IPS-11a (cell line): ENCODE measurements around the gene APEX1.
"Not testable (repeated sequence)": the region's sequence is repeated elsewhere in the genome, so short reads cannot be mapped to it uniquely, and the experiment has no call there.

Experiments
- H3K4me3 ChIP-seq: one replicate; pipeline ENCODE4 v1.5.1; 2013; ENCODE audit warnings: low read depth, low read length, control low read depth

The APEX1 gene

DNA sequence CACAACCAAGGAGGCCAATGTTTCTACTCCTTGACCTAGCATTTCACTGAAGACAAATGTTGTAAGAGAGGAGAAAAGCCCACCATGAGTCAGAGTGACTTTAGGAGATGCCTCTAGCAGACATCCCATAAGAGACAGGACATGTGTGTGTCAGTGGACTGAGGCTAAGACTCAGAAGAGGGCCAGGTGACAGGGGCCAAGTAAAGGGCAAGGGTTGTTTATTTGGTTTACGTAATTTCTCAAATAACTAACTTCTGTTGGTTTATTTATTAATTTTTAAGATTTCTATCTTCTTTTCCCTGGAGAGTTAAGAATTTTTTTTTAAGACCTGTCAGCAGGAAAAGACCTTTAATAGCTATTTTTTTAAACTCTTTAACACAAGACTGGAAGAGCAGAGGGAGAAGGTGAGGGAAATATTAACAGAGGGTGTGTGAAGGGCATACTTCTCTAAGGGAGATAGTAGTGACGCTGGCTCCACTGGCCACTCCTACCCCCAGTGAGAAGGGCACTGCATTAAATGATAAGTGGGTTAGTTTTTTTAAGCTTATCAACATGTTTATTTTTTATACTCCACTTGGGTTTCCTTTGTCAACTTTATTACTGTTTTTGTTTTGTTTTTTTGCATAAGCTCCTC, 17.6 kb downstream of the APEX1 start:
- no peak overlapping the region for H3K4me3 ChIP-seq

DNA sequence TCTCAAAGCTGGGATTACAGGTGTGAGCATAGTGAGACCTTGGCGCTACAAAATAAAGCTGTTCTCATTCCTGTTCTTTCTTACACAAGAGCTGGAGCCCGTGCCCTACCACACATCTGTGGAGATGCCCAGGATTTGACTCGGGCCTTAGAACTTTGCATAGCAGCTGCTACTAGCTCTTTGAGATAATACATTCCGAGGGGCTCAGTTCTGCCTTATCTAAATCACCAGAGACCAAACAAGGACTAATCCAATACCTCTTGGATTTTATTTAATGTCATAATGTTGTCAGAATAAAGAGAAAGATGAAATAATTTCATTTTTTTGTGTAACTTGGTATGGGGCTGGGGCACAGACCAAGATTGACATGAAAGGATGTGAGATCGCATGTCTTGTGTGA, 21.8 kb downstream of the APEX1 start:
- H3K4me3 ChIP-seq: no peak overlapping the region

- no peak overlapping the region for H3K4me3 ChIP-seq
Observed at GRCh38 chr14:20477211-20477876, 22.3 kb downstream of the APEX1 start.

DNA sequence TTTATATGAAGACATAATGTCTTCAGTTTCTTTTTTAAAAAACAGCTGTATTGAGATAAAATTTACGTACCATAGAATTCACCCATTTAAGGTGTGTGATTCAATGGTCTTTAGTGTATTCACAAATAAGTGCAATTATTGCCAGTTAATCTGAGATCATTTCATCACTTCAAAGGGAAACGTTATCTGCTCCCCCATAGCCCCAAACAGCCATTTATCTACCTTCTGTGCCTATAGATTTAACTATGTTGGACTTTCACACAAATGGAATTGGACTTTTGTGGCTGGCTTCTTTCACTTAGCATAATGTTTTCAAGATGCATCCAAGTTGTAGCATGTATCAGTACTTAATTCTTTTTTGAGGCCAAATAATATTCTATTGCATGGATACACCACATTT, 23.9 kb downstream of the APEX1 start:
- no peak overlapping the region for H3K4me3 ChIP-seq

DNA sequence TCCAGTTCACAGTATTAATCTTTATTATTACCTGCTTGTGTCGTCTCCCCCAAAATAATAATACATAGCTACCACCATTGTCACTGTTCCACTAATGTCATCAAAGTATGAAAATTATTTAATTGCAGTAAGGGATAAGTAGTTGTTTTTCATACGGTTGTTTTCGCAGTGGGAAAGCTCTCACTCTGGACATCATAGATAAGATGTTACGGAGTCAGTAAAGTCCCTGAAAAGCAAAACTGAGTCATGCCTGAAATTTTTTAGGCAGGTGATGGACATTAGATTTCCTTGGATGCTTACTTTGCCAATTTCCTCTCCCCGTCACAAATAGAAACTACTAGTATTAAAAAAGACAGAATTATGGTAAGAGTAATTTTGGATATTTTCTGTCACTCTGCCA, 27.4 kb downstream of the APEX1 start:
- H3K4me3 ChIP-seq: no peak overlapping the region

- H3K4me3 ChIP-seq: no peak overlapping the region
Observed at GRCh38 chr14:20485900-20486299, 30.9 kb downstream of the APEX1 start.

GRCh38 chr14:20486684-20487395, 31.8 kb downstream of the APEX1 start:
- H3K4me3 ChIP-seq: no peak overlapping the region

- no peak overlapping the region for H3K4me3 ChIP-seq
Observed at GRCh38 chr14:20487396-20487725, 32.3 kb downstream of the APEX1 start.

GRCh38 chr14:20489093-20489994, 34.3 kb downstream of the APEX1 start:
- no peak overlapping the region for H3K4me3 ChIP-seq

DNA sequence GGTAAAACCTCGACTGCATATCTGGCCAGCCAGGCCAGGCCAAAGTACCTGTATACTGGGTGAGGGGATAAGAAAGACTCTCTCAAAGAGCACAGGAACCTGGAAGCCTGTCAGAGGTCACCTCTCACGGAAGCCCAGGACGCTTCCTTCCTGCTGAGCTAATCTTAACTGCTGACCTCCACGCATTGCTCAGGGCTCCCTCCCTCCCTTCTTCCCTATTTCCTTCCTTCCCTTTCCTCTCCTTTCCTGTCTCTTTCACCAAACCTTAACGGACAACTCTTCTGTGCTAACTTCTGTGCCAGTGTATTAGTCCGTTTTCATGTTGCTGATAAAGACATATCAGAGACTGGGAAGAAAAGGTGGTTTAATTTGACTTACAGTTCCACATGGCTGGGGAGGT, 35.5 kb downstream of the APEX1 start:
- H3K4me3 ChIP-seq: no peak overlapping the region

- H3K4me3 ChIP-seq: no peak overlapping the region
Observed at GRCh38 chr14:20492486-20492885, 37.5 kb downstream of the APEX1 start.

DNA sequence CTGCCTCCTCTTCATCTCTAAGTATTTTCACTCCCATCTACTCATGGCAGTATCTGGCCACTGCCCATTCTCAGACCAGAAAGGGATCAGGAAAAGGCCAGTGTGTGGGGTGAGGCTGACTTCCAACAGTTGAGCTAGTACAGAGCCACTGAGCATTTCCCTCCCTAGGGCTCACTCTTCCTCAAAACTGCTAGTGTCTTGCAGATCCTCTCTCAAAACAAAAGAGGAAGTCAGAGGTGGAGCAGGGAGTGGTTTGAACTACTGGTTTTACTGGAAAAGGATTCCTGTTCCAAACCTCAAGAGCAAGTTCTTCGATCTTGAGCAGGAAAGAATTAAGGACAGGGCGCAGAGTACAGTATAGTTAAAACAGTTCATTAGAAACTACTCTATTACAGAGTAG, 38.6 kb downstream of the APEX1 start:
- no peak overlapping the region for H3K4me3 ChIP-seq

- H3K4me3 ChIP-seq: no peak overlapping the region
Observed at GRCh38 chr14:20494935-20495766, 40.1 kb downstream of the APEX1 start.

GRCh38 chr14:20498622-20499021, 43.6 kb downstream of the APEX1 start:
- no peak overlapping the region for H3K4me3 ChIP-seq

- no peak overlapping the region for H3K4me3 ChIP-seq
Observed at GRCh38 chr14:20499108-20499507, 44.1 kb downstream of the APEX1 start.

DNA sequence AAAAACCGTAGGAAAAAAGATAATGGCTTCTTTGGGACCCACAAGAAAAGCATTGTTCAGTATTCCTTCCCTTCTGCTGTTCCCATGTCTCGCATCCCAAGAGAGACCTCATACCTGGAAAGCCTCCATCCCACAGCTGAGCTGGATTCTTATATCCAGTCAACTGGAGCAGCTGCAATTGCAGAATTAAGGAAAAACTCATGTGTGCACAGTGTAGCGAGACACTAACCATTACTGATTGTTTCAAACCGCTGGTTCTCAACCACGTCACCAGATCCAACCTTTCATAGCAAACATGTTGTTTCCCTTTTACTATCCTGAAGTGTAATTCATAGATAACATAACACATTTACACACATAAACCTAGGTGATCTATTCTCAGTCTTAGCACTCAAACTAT, 44.9 kb downstream of the APEX1 start:
- no peak overlapping the region for H3K4me3 ChIP-seq

DNA sequence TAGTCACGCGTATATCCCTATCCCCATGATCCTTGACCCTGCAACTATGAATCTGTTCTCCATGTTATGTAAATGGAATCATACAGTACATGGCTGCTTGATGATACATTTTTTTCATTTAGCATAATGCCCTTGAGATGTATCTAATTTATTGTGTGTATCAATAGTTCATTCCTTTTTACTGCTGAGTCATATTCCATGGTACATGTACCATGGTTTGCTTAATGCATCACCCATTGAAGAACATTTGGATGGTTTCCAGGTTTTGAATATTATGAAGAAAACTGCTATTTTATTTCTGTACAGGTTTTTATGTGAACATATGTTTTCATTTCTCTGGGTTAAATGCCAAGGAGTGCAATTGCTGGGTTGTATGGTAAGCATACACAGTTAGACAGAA, 46.3 kb downstream of the APEX1 start:
- no peak overlapping the region for H3K4me3 ChIP-seq

DNA sequence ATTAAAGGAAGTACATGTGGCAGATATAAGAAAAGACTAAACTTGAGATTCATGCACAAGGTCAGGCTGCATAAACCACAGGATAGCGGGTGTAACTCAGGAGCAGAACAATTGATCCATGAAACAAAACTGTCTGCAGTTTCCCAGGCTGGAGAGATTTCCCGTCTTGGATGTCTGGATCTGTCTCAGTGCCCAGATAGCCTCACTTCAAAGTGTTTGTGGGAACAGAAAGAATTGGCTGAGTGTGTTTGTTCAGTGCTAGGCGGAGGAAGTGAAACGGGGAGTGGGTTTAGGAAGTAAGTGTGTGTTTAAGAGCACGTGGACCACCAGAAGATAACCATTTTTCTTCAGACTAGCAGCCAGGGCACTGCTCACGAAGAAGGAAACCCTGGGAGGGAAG, 48.9 kb downstream of the APEX1 start:
- H3K4me3 ChIP-seq: no peak overlapping the region

GRCh38 chr14:20506276-20506675, 51.2 kb downstream of the APEX1 start:
- H3K4me3 ChIP-seq: not testable (repeated sequence)

GRCh38 chr14:20506752-20507151, 51.7 kb downstream of the APEX1 start:
- H3K4me3 ChIP-seq: not testable (repeated sequence)
